ENCODE data around the gene KMO. TPM values are rescaled to one million over a fixed set of nuclear protein-coding genes. Genes with fewer than 3 reads are reported as not detected.

KMO gene
- total RNA-seq, 1 experiment from 2014 or later = not detected

- H3K27ac Mint-ChIP-seq = no peak overlapping the region
- Histone ChIP-seq H3K18ac (ENCODE audit: insufficient read length, low read depth, low read length) (no peak overlapping the region), H2BK5ac (ENCODE audit: insufficient read length, low read length) (no peak overlapping the region), H2BK12ac (ENCODE audit: insufficient read length, low read depth, low read length) (no peak overlapping the region), H3K23ac (ENCODE audit: insufficient read length, low read depth, low read length) (no peak overlapping the region), H3T11ph (ENCODE audit: low read length) (no peak overlapping the region), H3K27ac (ENCODE audit: insufficient read length, low read depth, low read length) (no peak overlapping the region), H3K4me1 (ENCODE audit: insufficient read depth, low read length) (no peaks in the 10 kb centered on the region), H3K23me2 (ENCODE audit: insufficient read length, low read depth, low read length, poor library complexity, severe bottlenecking) (no peaks in the 10 kb centered on the region), H4K20me1 (ENCODE audit: control insufficient read depth, insufficient read depth, insufficient read length) (no peaks in the 10 kb centered on the region), H2BK120ac (ENCODE audit: low read depth, low read length, poor library complexity, severe bottlenecking) (no peak overlapping the region), H3K4me2 (ENCODE audit: insufficient read depth, insufficient read length, low read length) (no peak overlapping the region), H4K8ac (replicated peaks; ENCODE audit: insufficient read length, low read depth, low read length) (no peak overlapping the region), H3K79me2 (ENCODE audit: insufficient read depth, low read length) (no peaks in the 10 kb centered on the region), H2AK5ac (ENCODE audit: insufficient read length, low read length) (no peak overlapping the region), H4K5ac (ENCODE audit: insufficient read length, low read depth, low read length) (no peak overlapping the region), H2BK20ac (ENCODE audit: low read depth, low read length, poor library complexity, severe bottlenecking) (no peak overlapping the region), H3K9me3 (ENCODE audit: control insufficient read depth, low read depth, low read length) (no peaks in the 10 kb centered on the region), H3K27me3 (ENCODE audit: insufficient read depth, low read length) (no peaks in the 10 kb centered on the region), H4K91ac (ENCODE audit: insufficient read length, low read depth, low read length) (no peak overlapping the region), H3K4ac (ENCODE audit: low read depth, low read length) (no peak overlapping the region), H3K9ac (ENCODE audit: extremely low read depth, insufficient read length, low read length) (no peak overlapping the region), H2BK15ac (ENCODE audit: low read depth, low read length) (no peak overlapping the region), H2AFZ (ENCODE audit: low read length) (no peak overlapping the region), H3K14ac (ENCODE audit: insufficient read depth, low read length) (no peak overlapping the region), H3K56ac (ENCODE audit: insufficient read length, low read depth, low read length) (no peak overlapping the region), H3K79me1 (ENCODE audit: insufficient read depth, low read depth, low read length, poor library complexity, severe bottlenecking) (no peaks in the 10 kb centered on the region)
- H3K36me3 Mint-ChIP-seq (ENCODE audit: insufficient read depth in 1 of 3, low read depth in 3 of 3) = peaks cover 0 to 7% (median 4%) of the 10 kb centered on the region in 3 experiments; a peak in 4 of 7 replicates
- DNase-seq = peak; percentile 29
- WGBS (ENCODE audit: extremely low coverage, insufficient read length, low lambda C conversion rate) = no CpG with 5 or more reads among the region's 4 CpGs
- peaks cover 4 to 8% of the 10 kb centered on the region in 2 experiments for H3K9me3 Mint-ChIP-seq
- H3K27me3 Mint-ChIP-seq (ENCODE audit: low read depth) = no peaks in the 10 kb centered on the region
- H3K4me1 Mint-ChIP-seq = no peaks in the 10 kb centered on the region
- peak; percentile 67 for TF ChIP-seq CTCF (conservative IDR thresholded peaks at IDR 0.05)
- H3K4me3 Mint-ChIP-seq = no peak overlapping the region
Observed at GRCh38 chr1:241485554-241485992, 46.6 kb upstream of the KMO start.
